Loucy (cell line): ENCODE data around the gene IRF9.

Source experiments
- EZH2phosphoT487 ChIP-seq: fragments of 200-600 bp; IDR thresholded peaks from 2 replicates; pipeline ENCODE4 v1.6.1; 2018; ENCODE audit warnings: antibody characterized with exemption, mild to moderate bottlenecking, moderate library complexity, borderline replicate concordance
- TF ChIP-seq, protein P1 (sequence below): fragments of 200-600 bp; sonication (generic); conservative IDR thresholded peaks from 2 replicates; pipeline ENCODE4 v1.5.1; 2014; ENCODE audit warnings: mild to moderate bottlenecking, antibody characterized with exemption, low read length

DNA sequence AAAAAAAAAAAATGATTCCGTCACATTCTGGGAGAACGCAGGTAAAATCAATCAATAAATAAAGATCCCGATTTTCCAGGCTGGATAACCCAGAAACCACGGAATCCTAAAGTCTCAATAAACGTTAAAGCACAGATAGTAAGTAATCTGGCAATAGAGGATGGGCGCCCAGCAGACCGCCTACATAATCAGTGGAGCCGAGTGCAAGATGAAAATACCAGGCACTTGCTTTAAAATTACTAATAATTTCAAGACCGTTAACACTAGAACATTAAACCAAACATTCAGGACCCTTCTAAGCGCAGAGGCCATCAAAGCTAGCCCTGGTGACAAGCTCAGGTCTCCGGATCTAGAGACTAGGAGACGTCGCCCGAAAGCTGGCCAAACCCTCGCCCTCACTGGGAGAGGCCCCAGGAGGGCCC is 47.7 kb upstream of the IRF9 start:
- TF ChIP-seq, protein P1, sequence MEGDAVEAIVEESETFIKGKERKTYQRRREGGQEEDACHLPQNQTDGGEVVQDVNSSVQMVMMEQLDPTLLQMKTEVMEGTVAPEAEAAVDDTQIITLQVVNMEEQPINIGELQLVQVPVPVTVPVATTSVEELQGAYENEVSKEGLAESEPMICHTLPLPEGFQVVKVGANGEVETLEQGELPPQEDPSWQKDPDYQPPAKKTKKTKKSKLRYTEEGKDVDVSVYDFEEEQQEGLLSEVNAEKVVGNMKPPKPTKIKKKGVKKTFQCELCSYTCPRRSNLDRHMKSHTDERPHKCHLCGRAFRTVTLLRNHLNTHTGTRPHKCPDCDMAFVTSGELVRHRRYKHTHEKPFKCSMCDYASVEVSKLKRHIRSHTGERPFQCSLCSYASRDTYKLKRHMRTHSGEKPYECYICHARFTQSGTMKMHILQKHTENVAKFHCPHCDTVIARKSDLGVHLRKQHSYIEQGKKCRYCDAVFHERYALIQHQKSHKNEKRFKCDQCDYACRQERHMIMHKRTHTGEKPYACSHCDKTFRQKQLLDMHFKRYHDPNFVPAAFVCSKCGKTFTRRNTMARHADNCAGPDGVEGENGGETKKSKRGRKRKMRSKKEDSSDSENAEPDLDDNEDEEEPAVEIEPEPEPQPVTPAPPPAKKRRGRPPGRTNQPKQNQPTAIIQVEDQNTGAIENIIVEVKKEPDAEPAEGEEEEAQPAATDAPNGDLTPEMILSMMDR: no peak
- no peak for TF ChIP-seq EZH2phosphoT487
